NCI-H1105 (cell line): Measurements from ENCODE around the gene CTNNAL1.
"Not testable (repeated sequence)": the region's sequence is repeated elsewhere in the genome, so short reads cannot be mapped to it uniquely, and the experiment has no call there.

Source experiments
- DNase-seq: peaks from one replicate; lab custom pipeline; 2025; lab: John Stamatoyannopoulos, UW

CTNNAL1 gene

GRCh38 chr9:108924466-108924865 is 88.8 kb downstream of the CTNNAL1 start:
- no peak for DNase-seq

DNA sequence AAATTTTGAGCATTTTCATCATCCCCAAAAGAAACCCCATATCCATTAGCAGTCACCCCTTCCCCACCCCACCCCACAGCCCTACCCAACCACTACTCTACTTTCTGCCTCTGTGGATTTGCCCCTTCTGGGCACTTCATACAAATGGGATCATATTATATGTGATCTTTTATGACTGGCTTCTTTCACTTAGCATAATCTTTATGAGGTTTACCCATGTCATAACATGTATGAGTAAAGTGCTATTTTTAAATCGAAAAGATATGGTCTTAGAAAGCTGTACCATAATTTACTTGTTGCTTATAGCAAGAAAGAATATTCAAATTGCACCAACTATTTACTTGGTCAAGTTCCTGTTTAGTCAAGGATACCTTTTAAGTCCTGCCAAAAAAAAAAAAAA is 92.1 kb downstream of the CTNNAL1 start:
- no peak for DNase-seq

DNA sequence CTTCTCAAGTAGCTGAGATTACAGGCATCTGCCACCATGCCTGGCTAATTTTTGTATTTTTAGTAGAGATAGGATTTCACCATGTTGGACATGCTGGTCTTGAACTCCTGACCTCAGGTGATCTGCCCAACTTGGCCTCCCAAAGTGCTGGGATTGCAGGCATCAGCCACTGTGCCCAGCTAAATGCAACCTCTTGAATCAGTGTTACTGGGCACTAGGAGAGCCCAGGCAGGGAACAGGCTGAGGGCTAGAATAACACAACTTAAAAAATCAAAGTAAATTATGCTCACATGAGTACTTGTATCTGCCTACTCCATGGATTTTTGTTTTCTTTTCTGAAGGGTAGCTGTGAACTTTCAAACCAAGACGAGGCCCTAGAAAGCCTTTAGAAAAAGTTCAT is 92.9 kb downstream of the CTNNAL1 start:
- DNase-seq: not testable (repeated sequence)

DNA sequence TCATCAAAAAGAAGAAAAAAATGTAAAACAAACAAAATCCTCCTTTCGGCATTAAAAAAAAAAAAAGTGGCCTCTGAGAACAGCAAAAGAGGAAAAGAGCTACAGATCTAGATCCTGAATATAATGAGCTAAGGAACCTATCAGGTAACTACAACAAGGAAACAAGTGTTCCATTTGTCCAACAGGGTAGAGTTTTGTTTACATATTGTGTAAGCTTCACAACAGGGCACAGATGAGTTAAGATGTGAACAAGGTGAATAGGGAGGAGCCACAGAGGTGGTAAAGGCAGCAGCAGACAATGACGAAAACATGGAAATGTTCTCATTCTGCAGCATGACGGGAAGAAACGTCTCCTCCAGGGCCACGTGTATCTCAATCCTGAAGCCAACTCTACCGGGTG is 93.8 kb downstream of the CTNNAL1 start:
- DNase-seq: no peak

- DNase-seq: no peak
These were observed 99.9 kb downstream of the CTNNAL1 start for GRCh38 chr9:108913391-108913790.

DNA sequence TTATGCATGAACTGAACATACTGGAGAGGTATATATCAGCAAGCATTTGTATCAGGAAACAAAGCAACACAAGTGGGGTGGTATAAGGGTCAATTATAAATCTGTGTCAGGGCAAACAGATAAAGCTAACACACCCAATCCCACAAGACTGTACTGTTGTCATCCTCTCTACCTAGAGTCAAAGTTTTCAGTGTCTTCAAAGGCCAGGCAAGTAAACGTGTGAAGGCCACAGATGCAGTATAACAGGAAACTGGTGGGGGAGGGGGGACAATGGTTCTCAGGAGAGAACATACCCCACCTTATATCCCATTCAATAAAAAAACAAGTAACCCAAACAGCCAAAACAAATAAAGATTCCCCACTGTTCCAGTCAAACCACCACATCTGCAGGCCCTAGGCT is 101.5 kb downstream of the CTNNAL1 start:
- DNase-seq: no peak

- DNase-seq: no peak
These were observed 102.4 kb downstream of the CTNNAL1 start for GRCh38 chr9:108910914-108911313.

DNA sequence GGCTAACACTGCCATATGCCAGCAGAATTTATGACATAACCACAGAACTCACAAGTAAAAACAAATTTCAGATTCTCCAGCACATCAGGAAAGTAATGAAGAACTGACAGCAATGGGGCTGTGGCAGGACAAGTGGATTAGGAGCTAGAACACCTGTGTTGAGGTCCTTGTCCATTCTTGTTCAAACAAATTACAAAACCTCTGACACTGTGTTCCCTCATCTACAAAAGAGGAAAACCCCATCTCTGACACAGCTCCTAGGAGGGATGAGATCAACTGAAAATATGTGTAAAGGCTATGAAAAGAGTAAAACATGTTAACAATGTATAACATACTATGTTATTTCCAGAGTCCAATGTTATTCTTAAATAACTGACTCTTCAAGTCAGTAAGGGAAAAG is 102.9 kb downstream of the CTNNAL1 start:
- DNase-seq: no peak

- no peak for DNase-seq
These were observed 107.8 kb downstream of the CTNNAL1 start for GRCh38 chr9:108905494-108905893.

DNA sequence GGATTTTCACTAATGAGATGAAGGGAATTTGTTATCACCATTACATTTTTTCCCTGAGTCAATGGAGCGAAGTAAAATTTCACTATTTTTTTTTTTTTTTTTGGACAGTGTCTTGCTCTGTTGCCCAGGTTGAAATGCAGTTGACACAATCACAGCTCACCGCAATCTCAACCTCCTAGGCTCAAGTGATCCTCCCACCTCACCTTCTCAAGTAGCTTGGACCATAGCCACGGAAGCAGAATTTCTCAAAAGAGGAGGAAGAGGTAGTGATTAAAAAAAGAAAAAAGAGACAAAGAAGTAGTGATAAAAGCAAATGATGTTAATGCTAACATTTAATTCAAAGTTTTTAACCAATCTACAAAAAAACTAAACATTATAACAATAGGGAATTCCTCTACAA is 109.1 kb downstream of the CTNNAL1 start:
- DNase-seq: no peak

GRCh38 chr9:108903420-108904103 is 109.7 kb downstream of the CTNNAL1 start:
- DNase-seq: no peak

DNA sequence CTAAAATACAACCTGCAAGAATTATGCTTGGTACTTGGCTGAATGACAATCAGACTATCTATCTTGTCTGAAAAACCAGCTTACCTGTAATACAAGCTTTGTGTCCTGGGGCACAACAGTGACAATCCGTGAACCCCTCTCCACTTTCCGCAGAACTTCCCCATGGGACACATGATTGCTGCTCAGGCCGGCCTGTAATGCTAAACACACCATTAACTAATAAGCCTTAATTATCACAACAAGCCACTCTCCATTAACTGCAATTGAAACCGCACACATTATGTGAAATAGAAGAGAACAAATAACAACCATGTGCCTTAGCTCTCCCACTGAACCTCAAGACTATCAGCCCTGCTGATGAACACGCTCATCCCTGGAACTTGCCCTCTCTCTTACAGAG is 113.1 kb downstream of the CTNNAL1 start:
- DNase-seq: peak; percentile 1

GRCh38 chr9:108899023-108899695 is 114.1 kb downstream of the CTNNAL1 start:
- DNase-seq: not testable (repeated sequence)

DNA sequence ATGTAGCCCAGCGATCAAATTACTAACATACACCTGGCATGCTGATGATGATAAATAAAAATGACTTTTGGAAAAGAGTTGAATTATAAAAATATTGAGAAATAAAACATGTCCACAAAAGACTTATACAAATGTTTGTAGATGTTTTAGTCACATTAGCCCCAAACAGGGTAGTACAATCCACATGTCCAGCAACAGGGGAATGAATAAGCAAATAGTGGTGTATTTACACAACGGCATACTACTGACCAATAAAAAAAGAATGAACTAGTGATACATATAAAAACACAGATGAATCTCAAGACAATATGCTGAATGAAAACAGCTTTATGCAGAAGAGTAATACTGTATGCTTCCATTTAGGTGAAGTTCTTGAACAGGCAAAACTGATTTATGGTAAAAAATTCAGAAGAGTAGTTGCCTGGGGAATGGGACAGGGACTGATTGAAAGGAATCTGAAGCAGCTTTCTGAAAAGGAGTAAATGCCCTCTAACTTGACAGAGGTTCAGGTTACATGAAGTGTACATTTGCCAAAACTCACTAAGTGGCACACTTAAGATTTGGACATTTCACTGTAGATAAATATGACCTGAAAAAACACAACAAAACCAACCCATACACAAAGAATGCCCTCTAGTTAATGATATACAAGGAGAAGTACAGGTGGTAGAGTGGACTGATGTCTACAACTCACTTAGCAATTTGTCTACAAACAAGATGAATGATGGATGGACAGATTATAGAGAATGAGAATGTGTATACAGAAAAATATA is 115.8 kb downstream of the CTNNAL1 start:
- no peak for DNase-seq

DNA sequence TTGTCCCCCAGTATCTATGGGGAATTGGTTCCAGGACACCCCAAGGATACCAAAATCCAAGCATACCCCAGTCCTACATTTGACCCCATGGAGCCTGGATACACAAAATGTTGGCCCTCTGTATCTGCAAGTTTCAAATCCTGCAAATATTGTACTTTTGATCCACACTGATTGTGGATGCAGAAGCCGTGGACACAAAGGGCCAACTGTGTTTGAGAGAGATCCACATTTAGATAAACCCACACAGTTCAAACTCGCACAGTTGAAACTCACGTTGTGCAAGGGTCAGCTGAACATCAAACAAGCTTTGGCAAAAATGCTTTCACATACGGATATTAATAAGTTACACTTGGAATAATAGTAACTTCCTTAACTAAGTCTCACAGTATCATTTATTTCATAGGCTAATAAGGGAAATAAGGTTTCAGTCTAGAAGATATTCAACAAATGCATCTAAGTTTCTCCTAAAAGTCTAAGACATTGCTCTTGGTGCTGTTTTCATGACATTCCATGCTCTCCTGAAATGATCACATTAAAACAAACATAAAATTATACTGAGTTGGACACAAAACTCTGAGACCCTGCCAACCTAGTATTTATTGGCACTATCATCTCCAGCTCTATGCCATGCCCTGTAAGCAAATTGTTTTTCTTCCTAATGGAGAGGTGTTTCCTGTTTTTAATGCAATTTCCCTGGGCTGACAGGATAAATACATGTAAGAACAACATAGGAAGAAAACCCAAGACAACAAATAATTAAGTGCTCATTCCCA is 118.9 kb downstream of the CTNNAL1 start:
- DNase-seq: no peak
